PFSK-1 (cell line): Measurements from ENCODE around the gene DGKB.

Source experiments
- FOXP2 ChIP-seq: optimal IDR thresholded peaks from 2 replicates; pipeline ENCODE3; 2011; ENCODE audit warnings: borderline replicate concordance, control low read depth, inconsistent platforms; ENCODE audit not compliant: insufficient read depth; ENCODE audit errors: extremely low read length, extremely low read depth
- POLR2AphosphoS5 ChIP-seq: IDR thresholded peaks from 2 replicates; pipeline ENCODE4 v1.6.1; 2012; ENCODE audit warnings: low read depth, mild to moderate bottlenecking, control low read depth, low read length, moderate library complexity
- SIN3A ChIP-seq: IDR thresholded peaks from 2 replicates; pipeline ENCODE4 v1.6.1; 2012; ENCODE audit warnings: mild to moderate bottlenecking, low read length, moderate library complexity, borderline replicate concordance; ENCODE audit not compliant: insufficient read depth
- TAF1 ChIP-seq: IDR thresholded peaks from 2 replicates; pipeline ENCODE4 v1.6.1; 2012; ENCODE audit warnings: low read length, control low read depth, borderline replicate concordance; ENCODE audit not compliant: insufficient read depth
- TF ChIP-seq, protein P1 (sequence below), 2 experiments: IDR thresholded peaks; 2 replicates each; pipeline versions ENCODE4 v1.6.1 to v1.8.0; 2011 to 2012; ENCODE audit warnings: low read depth in 2 of 2, low read length in 2 of 2, control low read depth in 1 of 2, inconsistent platforms in 1 of 2, mild to moderate bottlenecking in 1 of 2, moderate library complexity in 1 of 2; ENCODE audit not compliant: insufficient read depth in 1 of 2

DNA sequence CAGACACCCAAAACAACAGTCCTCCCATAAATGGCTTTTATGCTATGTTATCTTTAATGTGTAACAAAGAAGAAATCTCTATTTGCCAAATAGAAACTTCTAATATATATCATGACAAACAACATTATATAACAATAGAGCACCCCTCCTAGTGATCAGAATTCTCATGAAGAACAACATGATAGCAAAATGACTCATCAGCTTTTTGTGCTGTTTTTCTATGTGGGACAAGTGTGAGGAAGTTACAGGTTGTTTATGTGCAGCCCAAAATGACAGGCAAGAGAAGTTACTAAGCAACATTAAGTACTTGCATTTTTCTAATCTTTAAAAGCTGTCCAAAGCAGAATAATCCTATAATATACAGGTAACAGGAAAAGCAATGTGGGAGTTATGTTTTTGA lies 7.7 kb downstream of the DGKB start:
- TF ChIP-seq, protein P1, sequence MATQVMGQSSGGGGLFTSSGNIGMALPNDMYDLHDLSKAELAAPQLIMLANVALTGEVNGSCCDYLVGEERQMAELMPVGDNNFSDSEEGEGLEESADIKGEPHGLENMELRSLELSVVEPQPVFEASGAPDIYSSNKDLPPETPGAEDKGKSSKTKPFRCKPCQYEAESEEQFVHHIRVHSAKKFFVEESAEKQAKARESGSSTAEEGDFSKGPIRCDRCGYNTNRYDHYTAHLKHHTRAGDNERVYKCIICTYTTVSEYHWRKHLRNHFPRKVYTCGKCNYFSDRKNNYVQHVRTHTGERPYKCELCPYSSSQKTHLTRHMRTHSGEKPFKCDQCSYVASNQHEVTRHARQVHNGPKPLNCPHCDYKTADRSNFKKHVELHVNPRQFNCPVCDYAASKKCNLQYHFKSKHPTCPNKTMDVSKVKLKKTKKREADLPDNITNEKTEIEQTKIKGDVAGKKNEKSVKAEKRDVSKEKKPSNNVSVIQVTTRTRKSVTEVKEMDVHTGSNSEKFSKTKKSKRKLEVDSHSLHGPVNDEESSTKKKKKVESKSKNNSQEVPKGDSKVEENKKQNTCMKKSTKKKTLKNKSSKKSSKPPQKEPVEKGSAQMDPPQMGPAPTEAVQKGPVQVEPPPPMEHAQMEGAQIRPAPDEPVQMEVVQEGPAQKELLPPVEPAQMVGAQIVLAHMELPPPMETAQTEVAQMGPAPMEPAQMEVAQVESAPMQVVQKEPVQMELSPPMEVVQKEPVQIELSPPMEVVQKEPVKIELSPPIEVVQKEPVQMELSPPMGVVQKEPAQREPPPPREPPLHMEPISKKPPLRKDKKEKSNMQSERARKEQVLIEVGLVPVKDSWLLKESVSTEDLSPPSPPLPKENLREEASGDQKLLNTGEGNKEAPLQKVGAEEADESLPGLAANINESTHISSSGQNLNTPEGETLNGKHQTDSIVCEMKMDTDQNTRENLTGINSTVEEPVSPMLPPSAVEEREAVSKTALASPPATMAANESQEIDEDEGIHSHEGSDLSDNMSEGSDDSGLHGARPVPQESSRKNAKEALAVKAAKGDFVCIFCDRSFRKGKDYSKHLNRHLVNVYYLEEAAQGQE (IDR thresholded peaks at IDR 0.05; ENCODE audit: insufficient read depth in 1 of 2, low read depth in 2 of 2, low read length in 2 of 2), result no peak
- TF ChIP-seq FOXP2 (no peak), POLR2AphosphoS5 (no peak), TAF1 (no peak), SIN3A (no peak)
